IMR-90 (cell line): ENCODE data around the gene POMT1. TPM values are rescaled to one million over a fixed set of nuclear protein-coding genes. Genes with fewer than 3 reads are reported as not detected.

Source experiments
- ATAC-seq: fragments of 200-7000 bp; cut with Tn5 transposase; 2 replicates; pipeline ENCODE4 v1.9.1; 2020; ENCODE audit warnings: low read depth, mild to moderate bottlenecking, moderate library complexity
- BruUV-seq: library from RNA; stranded (reverse); fragments of 400-500 nt; replicated peaks from 2 replicates; lab custom pipeline; 2021; lab: Mats Ljungman, UMichigan
- CTCF ChIA-PET: fragments of 300-600 bp; formaldehyde crosslinking; extraction: SDS; loops from one replicate; lab custom pipeline; 2021; ENCODE audit warnings: antibody characterized with exemption; lab: Yijun Ruan, JAX
- POLR2A ChIA-PET: fragments of 300-600 bp; sonication (Branson Sonifier 250); formaldehyde crosslinking; loops from one replicate; lab custom pipeline; 2022; ENCODE audit warnings: antibody characterized with exemption; ENCODE audit not compliant: unreplicated experiment; lab: Charles Lee
- DNase-seq: peaks from one replicate; pipeline ENCODE4 v3.0.0; 2013
- H2AFZ ChIP-seq: replicated peaks from 2 replicates; pipeline ENCODE3; 2013; ENCODE audit warnings: low read length, mild to moderate bottlenecking; ENCODE audit not compliant: poor library complexity
- H2AK5ac ChIP-seq: 2 replicates; pipeline ENCODE4 v1.6.1; 2013; ENCODE audit warnings: low read depth, low read length, inconsistent platforms
- H2AK9ac ChIP-seq: replicated peaks from 2 replicates; pipeline ENCODE3; 2013; ENCODE audit warnings: mild to moderate bottlenecking, low read depth, low read length, moderate library complexity; ENCODE audit not compliant: poor library complexity
- H2BK120ac ChIP-seq: 2 replicates; pipeline ENCODE4 v1.6.1; 2013; ENCODE audit warnings: low read depth, low read length, inconsistent platforms
- H2BK15ac ChIP-seq: 3 replicates; pipeline ENCODE4 v1.6.1; 2013; ENCODE audit warnings: low read depth, low read length, inconsistent platforms
- H2BK20ac ChIP-seq: 2 replicates; pipeline ENCODE4 v1.6.1; 2013; ENCODE audit warnings: low read depth, mild to moderate bottlenecking, inconsistent platforms, low read length, moderate library complexity
- H2BK5ac ChIP-seq: 2 replicates; pipeline ENCODE4 v1.6.1; 2013; ENCODE audit warnings: mild to moderate bottlenecking, low read depth, low read length, inconsistent platforms; ENCODE audit not compliant: poor library complexity, severe bottlenecking
- H3K14ac ChIP-seq: replicated peaks from 2 replicates; pipeline ENCODE4 v1.6.1; 2013; ENCODE audit warnings: low read depth, low read length, inconsistent platforms
- H3K18ac ChIP-seq: 2 replicates; pipeline ENCODE4 v1.6.1; 2013; ENCODE audit warnings: low read depth, low read length, control low read depth
- H3K23ac ChIP-seq: 2 replicates; pipeline ENCODE4 v1.6.1; 2013; ENCODE audit warnings: low read depth, low read length, inconsistent platforms
- H3K27ac ChIP-seq: 2 replicates; pipeline ENCODE4 v1.5.1; 2013; ENCODE audit warnings: mild to moderate bottlenecking, control low read depth, low read length; ENCODE audit not compliant: insufficient read depth
- H3K27me3 ChIP-seq: 2 replicates; pipeline ENCODE4 v1.6.1; 2013; ENCODE audit warnings: low read length; ENCODE audit not compliant: control insufficient read depth, insufficient read depth
- H3K36me3 ChIP-seq: 2 replicates; pipeline ENCODE4 v1.6.1; 2013; ENCODE audit warnings: low read length, mixed read lengths; ENCODE audit not compliant: control insufficient read depth, insufficient read depth
- H3K4ac ChIP-seq: 2 replicates; pipeline ENCODE4 v1.6.1; 2013; ENCODE audit warnings: low read depth, low read length, inconsistent platforms
- H3K4me1 ChIP-seq: 2 replicates; pipeline ENCODE4 v1.6.1; 2013; ENCODE audit warnings: low read length, mixed read lengths; ENCODE audit not compliant: control insufficient read depth, insufficient read depth
- H3K4me2 ChIP-seq: 2 replicates; pipeline ENCODE4 v1.6.1; 2013; ENCODE audit warnings: low read depth, mild to moderate bottlenecking, control low read depth, low read length, moderate library complexity
- H3K4me3 ChIP-seq: 2 replicates; pipeline ENCODE4 v1.5.1; 2013; ENCODE audit warnings: low read depth, mild to moderate bottlenecking, control low read depth, low read length, moderate library complexity; ENCODE audit not compliant: insufficient read depth
- H3K56ac ChIP-seq: 2 replicates; pipeline ENCODE4 v1.6.1; 2013; ENCODE audit warnings: low read length, inconsistent platforms; ENCODE audit not compliant: insufficient read depth; ENCODE audit errors: extremely low read depth
- H3K79me1 ChIP-seq, 2 experiments: 2 replicates each; pipeline ENCODE4 v1.6.1; 2013; ENCODE audit warnings: low read length in 2 of 2, inconsistent platforms in 1 of 2, low read depth in 1 of 2
- H3K9ac ChIP-seq: 2 replicates; pipeline ENCODE4 v1.6.1; 2013; ENCODE audit warnings: low read depth, low read length, control low read depth
- H3K9me1 ChIP-seq: 2 replicates; pipeline ENCODE4 v1.6.1; 2013; ENCODE audit warnings: low read length, inconsistent platforms; ENCODE audit not compliant: insufficient read depth
- H3K9me3 ChIP-seq: 2 replicates; pipeline ENCODE4 v1.6.1; 2013; ENCODE audit warnings: low read length; ENCODE audit not compliant: control insufficient read depth, insufficient read depth
- H4K20me1 ChIP-seq: 2 replicates; pipeline ENCODE4 v1.6.1; 2013; ENCODE audit warnings: low read length, inconsistent platforms; ENCODE audit not compliant: insufficient read depth
- H4K5ac ChIP-seq: 2 replicates; pipeline ENCODE4 v1.6.1; 2013; ENCODE audit warnings: mild to moderate bottlenecking, low read depth, low read length, control low read depth
- H4K8ac ChIP-seq, 2 experiments: 2 replicates each; pipeline ENCODE4 v1.6.1; 2013; ENCODE audit warnings: low read depth in 2 of 2, low read length in 2 of 2, control low read depth in 1 of 2, inconsistent platforms in 1 of 2
- H4K91ac ChIP-seq: 2 replicates; pipeline ENCODE4 v1.6.1; 2013; ENCODE audit warnings: low read depth, low read length, inconsistent platforms; ENCODE audit not compliant: insufficient read depth
- BHLHE40 ChIP-seq: fragments of 150-350 bp; IDR thresholded peaks from 2 replicates; pipeline ENCODE4 v1.6.1; 2016; ENCODE audit warnings: mild to moderate bottlenecking, low read depth, low read length
- MAFK ChIP-seq: IDR thresholded peaks from 2 replicates; pipeline ENCODE4 v1.6.1; 2012; ENCODE audit warnings: low read depth, low read length, improper control_type of control experiment
- MAZ ChIP-seq: IDR thresholded peaks from 2 replicates; pipeline ENCODE4 v1.6.1; 2012; ENCODE audit warnings: low read depth, mild to moderate bottlenecking, low read length, improper control_type of control experiment, moderate library complexity, borderline replicate concordance
- RAD21 ChIP-seq: IDR thresholded peaks from 2 replicates; pipeline ENCODE4 v1.6.1; 2012; ENCODE audit warnings: low read length, improper control_type of control experiment
- RFX5 ChIP-seq: IDR thresholded peaks from 2 replicates; pipeline ENCODE4 v1.8.0; 2012; ENCODE audit warnings: low read depth, mild to moderate bottlenecking, low read length, moderate library complexity
- SMC3 ChIP-seq: fragments of 150-350 bp; IDR thresholded peaks from 2 replicates; pipeline ENCODE4 v1.6.1; 2016; ENCODE audit warnings: low read depth, mild to moderate bottlenecking, antibody characterized with exemption, low read length, moderate library complexity
- USF2 ChIP-seq: fragments of 150-350 bp; IDR thresholded peaks from 2 replicates; pipeline ENCODE4 v1.6.1; 2017; ENCODE audit warnings: mild to moderate bottlenecking, antibody characterized with exemption, low read length, low read depth
- WGBS, 2 experiments: methylation state at CpG; one replicate each; pipeline versions ENCODE4 v1.1.5 to v1.1.7; 2013; ENCODE audit warnings: missing lambda C conversion rate in 2 of 2; ENCODE audit not compliant: insufficient read length in 1 of 2; ENCODE audit errors: extremely low coverage in 2 of 2; 5-methylcytosine and 5-hydroxymethylcytosine counted together
- dilution Hi-C: fragments of 300-500 bp; cut with HindIII; formaldehyde crosslinking; loops from one replicate; pipeline ENCODE4 v1.14.3; 2018; ENCODE audit warnings: low sequenced_read_pairs; ENCODE audit not compliant: unreplicated experiment
- in situ Hi-C: fragments of 300-500 bp; cut with MboI; formaldehyde crosslinking; loops from 3 replicates; pipeline ENCODE4 v1.14.3; 2019; ENCODE audit warnings: low sequenced_read_pairs, inconsistent platforms, mixed read lengths
- intact Hi-C: fragments of 100-400 bp; cut with micrococcal nuclease; formaldehyde crosslinking; loops from 2 replicates; pipeline ENCODE4 v1.10.0; 2022
- polyA plus RNA-seq, 3 experiments: library from polyadenylated mRNA; depleted of rRNA; stranded (reverse); fragments of >200 nt; gene quantifications; 2 replicates each; pipeline ENCODE4 v1.2.3, GENCODE V29; 2012; ENCODE audit warnings: low replicate concordance in 1 of 3
- total RNA-seq: library from RNA; depleted of rRNA; stranded (reverse); fragments of >200 nt; gene quantifications from 2 replicates; pipeline ENCODE4 v1.2.3, GENCODE V29; 2012
- TF ChIP-seq, protein P1 (sequence below): fragments of 150-350 bp; IDR thresholded peaks from 2 replicates; pipeline ENCODE4 v1.6.1; 2016; ENCODE audit warnings: low read depth, mild to moderate bottlenecking, low read length, moderate library complexity, borderline replicate concordance
- TF ChIP-seq, protein P2 (sequence below): conservative IDR thresholded peaks from 2 replicates; pipeline ENCODE4 v1.5.1; 2012; ENCODE audit warnings: mild to moderate bottlenecking, low read depth, low read length, improper control_type of control experiment

Gene POMT1
- total and polyA plus RNA-seq, 2 of the 4 experiments (the other 2 are of a cell fraction) = 24.2 to 36.5 TPM

DNA sequence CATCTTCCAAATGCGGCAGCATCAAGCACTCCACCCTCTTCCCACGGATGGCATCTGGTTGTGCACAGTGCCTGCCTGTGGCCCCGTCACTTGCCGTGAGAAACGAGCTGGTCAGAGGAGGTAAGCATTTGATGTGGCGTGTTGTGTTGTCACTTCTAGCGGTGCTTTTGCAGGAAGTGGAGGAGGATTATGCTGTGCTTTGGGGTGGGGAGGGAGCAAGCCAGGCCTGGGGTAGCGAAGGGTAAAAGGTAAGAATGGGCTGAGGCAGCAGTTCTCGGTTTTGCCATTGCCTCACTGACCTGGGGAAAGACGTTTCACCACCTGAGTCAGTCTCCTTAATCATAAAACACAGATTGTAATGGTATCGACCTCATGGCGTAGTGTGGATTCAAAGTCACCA, 2.3 kb upstream of the POMT1 start:
- no peak overlapping the region for H3K27ac ChIP-seq
- in situ Hi-C loops = loop anchor here (10.0 kb wide), 1 partner anchor 244 kb away; the partner anchor contains the start of gene RAPGEF1

More for the DNA sequence above, 2.3 kb upstream of the POMT1 start:
- H3K9me3 ChIP-seq = no peaks in the 10 kb centered on the region
- H2AFZ ChIP-seq = peak overlapping the region; percentile 33
- TF ChIP-seq, protein P1, sequence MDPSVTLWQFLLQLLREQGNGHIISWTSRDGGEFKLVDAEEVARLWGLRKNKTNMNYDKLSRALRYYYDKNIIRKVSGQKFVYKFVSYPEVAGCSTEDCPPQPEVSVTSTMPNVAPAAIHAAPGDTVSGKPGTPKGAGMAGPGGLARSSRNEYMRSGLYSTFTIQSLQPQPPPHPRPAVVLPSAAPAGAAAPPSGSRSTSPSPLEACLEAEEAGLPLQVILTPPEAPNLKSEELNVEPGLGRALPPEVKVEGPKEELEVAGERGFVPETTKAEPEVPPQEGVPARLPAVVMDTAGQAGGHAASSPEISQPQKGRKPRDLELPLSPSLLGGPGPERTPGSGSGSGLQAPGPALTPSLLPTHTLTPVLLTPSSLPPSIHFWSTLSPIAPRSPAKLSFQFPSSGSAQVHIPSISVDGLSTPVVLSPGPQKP = no peak
- TF ChIP-seq USF2 (no peak), RAD21 (no peak), SMC3 (no peak), BHLHE40 (no peak), RFX5 (no peak), MAFK (0 out of 2 replicates have a peak, but pooled peaks have one; percentile 16), MAZ (no peak)
- TF ChIP-seq, protein P2, sequence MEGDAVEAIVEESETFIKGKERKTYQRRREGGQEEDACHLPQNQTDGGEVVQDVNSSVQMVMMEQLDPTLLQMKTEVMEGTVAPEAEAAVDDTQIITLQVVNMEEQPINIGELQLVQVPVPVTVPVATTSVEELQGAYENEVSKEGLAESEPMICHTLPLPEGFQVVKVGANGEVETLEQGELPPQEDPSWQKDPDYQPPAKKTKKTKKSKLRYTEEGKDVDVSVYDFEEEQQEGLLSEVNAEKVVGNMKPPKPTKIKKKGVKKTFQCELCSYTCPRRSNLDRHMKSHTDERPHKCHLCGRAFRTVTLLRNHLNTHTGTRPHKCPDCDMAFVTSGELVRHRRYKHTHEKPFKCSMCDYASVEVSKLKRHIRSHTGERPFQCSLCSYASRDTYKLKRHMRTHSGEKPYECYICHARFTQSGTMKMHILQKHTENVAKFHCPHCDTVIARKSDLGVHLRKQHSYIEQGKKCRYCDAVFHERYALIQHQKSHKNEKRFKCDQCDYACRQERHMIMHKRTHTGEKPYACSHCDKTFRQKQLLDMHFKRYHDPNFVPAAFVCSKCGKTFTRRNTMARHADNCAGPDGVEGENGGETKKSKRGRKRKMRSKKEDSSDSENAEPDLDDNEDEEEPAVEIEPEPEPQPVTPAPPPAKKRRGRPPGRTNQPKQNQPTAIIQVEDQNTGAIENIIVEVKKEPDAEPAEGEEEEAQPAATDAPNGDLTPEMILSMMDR = no peak
- H4K20me1 ChIP-seq = peaks cover 27% of the 10 kb centered on the region
- no peak overlapping the region for H4K5ac ChIP-seq
- H3K4ac ChIP-seq = no peak overlapping the region
- H3K27me3 ChIP-seq = no peaks in the 10 kb centered on the region
- BruUV-seq = no TSS peak
- H3K14ac ChIP-seq = no peak overlapping the region
- intact Hi-C loops = loop anchor here (5.0 kb wide), 1 partner anchor 247 kb away; no protein-coding TSS in a partner anchor
- no peak overlapping the region for H3K4me3 ChIP-seq
- dilution Hi-C loops = no loop called here
- no peak overlapping the region for H2AK9ac ChIP-seq
- H3K23ac ChIP-seq = no peak overlapping the region
- H3K4me1 ChIP-seq = peaks cover 7% of the 10 kb centered on the region; the same call in 1 of the 2 replicates
- no peak overlapping the region for H4K8ac ChIP-seq
- H3K4me2 ChIP-seq = no peak overlapping the region
- DNase-seq (no peak), ATAC-seq (no peak)
- H2BK20ac ChIP-seq = no peak overlapping the region
- no peak overlapping the region for H2BK5ac ChIP-seq
- ChIA-PET CTCF (no interaction called here), POLR2A (no interaction called here)
- no peak overlapping the region for H3K56ac ChIP-seq
- H4K91ac ChIP-seq = no peak overlapping the region
- 85% methylated on average over 2 of the region's 12 CpGs; no CpG with 5 or more reads in 1 of the 2 experiments for WGBS, 2 experiments
- peaks cover 7% of the 10 kb centered on the region; the same call in 1 of the 2 replicates for H3K9me1 ChIP-seq
- H2AK5ac ChIP-seq = no peak overlapping the region
- H3K36me3 ChIP-seq = peaks cover 45% of the 10 kb centered on the region
- no peak overlapping the region for H3K18ac ChIP-seq
- no peak overlapping the region for H2BK120ac ChIP-seq
- H3K9ac ChIP-seq = no peak overlapping the region
- H2BK15ac ChIP-seq = no peak overlapping the region
- H3K79me1 ChIP-seq = peaks cover 12 to 46% of the 10 kb centered on the region in 2 experiments
